MCF 10A (cell line): Measurements from ENCODE around the gene EIF3J. TPM values are rescaled to one million over a fixed set of nuclear protein-coding genes. Genes with fewer than 3 reads are reported as not detected.
A peak's percentile ranks its signal among the peaks of the same experiment; 100 is the strongest.

ENCODE experiments used
- BruUV-seq: library from RNA; stranded (reverse); fragments of 400-500 nt; replicated peaks from 2 replicates; lab custom pipeline; 2021; lab: Mats Ljungman, UMichigan
- CTCF ChIA-PET: fragments of 300-600 bp; sonication (Branson Sonifier 250); formaldehyde crosslinking; extraction: SDS; loops from one replicate; lab custom pipeline; 2021; ENCODE audit warnings: antibody characterized with exemption, inconsistent platforms; lab: Yijun Ruan, JAX
- POLR2A ChIA-PET: fragments of 300-600, 350-650 bp; sonication (Branson Sonifier 250); formaldehyde crosslinking; extraction: SDS; loops from one replicate; lab custom pipeline; 2020; ENCODE audit warnings: antibody characterized with exemption, inconsistent platforms; lab: Yijun Ruan, JAX
- DNase-seq: peaks from one replicate; pipeline ENCODE4 v3.0.0-alpha.2; 2018; ENCODE audit not compliant: unreplicated experiment
- H3K27ac Mint-ChIP-seq: one replicate; pipeline ENCODE4 v1.8.0; 2022; ENCODE audit warnings: mild to moderate bottlenecking, low read depth, mixed read lengths; ENCODE audit not compliant: unreplicated experiment
- H3K27me3 Mint-ChIP-seq: one replicate; pipeline ENCODE4 v1.8.0; 2022; ENCODE audit warnings: mixed read lengths; ENCODE audit not compliant: insufficient read depth, unreplicated experiment
- H3K36me3 Mint-ChIP-seq: one replicate; pipeline ENCODE4 v1.8.0; 2022; ENCODE audit warnings: mild to moderate bottlenecking, moderate library complexity, mixed read lengths; ENCODE audit not compliant: insufficient read depth, unreplicated experiment
- H3K4me1 Mint-ChIP-seq: one replicate; pipeline ENCODE4 v1.8.0; 2022; ENCODE audit warnings: mixed read lengths; ENCODE audit not compliant: insufficient read depth, unreplicated experiment
- H3K4me3 Mint-ChIP-seq: one replicate; pipeline ENCODE4 v1.8.0; 2022; ENCODE audit warnings: mild to moderate bottlenecking, moderate library complexity, mixed read lengths; ENCODE audit not compliant: unreplicated experiment
- H3K9me3 Mint-ChIP-seq: one replicate; pipeline ENCODE4 v1.8.0; 2022; ENCODE audit warnings: mixed read lengths; ENCODE audit not compliant: unreplicated experiment
- intact Hi-C: fragments of 100-400 bp; cut with micrococcal nuclease; formaldehyde crosslinking; loops from 2 replicates; pipeline ENCODE4 v1.14.1; 2022
- total RNA-seq: library from RNA; stranded (reverse); gene quantifications from 2 replicates; pipeline ENCODE4 v1.2.3, GENCODE V29; 2022
- TF ChIP-seq, protein P1 (sequence below): fragments of 200-600 bp; IDR thresholded peaks from one replicate; pipeline ENCODE4 v1.8.0; 2022; ENCODE audit warnings: antibody characterized with exemption, mild to moderate bottlenecking; ENCODE audit not compliant: unreplicated experiment

The EIF3J gene
- total RNA-seq, 1 experiment from 2014 or later = 213 TPM

DNA sequence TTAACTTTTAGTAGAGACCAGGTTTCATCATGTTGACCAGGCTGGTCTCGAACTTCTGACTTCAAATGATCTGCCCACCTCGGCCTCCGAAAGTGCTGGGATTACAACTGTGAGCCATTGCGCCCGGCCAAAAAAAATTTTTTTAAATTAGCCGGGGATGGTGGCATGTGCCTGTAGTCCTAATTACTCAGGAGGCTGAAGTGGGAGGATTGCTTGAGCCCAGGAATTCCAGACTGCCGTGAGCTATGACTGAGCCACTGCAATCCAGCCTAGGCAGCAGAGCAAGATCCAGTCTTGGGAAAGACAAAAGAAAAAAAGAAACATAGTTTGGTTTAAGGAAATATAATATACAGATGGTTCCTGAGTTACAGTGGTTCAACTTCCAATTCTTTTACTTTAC, 44.9 kb upstream of the EIF3J start:
- Mint-ChIP-seq H3K36me3 (peaks cover 74% of the 10 kb centered on the region), H3K9me3 (no peaks in the 10 kb centered on the region), H3K4me1 (peaks cover 27% of the 10 kb centered on the region), H3K27me3 (no peaks in the 10 kb centered on the region), H3K4me3 (no peak overlapping the region), H3K27ac (no peak overlapping the region)
- ChIA-PET CTCF (interaction anchor here (0.8 to 1.1 kb wide), 3 partner anchors 9 to 201 kb away, joined by 3 to 5 read pairs (median 3); no protein-coding TSS in a partner anchor), POLR2A (interaction anchor here (0.6 to 1.6 kb wide), 5 partner anchors 12 to 204 kb away, joined by 3 to 4 read pairs (median 3); partner anchors contain the start of gene GOLM2)
- TF ChIP-seq, protein P1, sequence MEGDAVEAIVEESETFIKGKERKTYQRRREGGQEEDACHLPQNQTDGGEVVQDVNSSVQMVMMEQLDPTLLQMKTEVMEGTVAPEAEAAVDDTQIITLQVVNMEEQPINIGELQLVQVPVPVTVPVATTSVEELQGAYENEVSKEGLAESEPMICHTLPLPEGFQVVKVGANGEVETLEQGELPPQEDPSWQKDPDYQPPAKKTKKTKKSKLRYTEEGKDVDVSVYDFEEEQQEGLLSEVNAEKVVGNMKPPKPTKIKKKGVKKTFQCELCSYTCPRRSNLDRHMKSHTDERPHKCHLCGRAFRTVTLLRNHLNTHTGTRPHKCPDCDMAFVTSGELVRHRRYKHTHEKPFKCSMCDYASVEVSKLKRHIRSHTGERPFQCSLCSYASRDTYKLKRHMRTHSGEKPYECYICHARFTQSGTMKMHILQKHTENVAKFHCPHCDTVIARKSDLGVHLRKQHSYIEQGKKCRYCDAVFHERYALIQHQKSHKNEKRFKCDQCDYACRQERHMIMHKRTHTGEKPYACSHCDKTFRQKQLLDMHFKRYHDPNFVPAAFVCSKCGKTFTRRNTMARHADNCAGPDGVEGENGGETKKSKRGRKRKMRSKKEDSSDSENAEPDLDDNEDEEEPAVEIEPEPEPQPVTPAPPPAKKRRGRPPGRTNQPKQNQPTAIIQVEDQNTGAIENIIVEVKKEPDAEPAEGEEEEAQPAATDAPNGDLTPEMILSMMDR = no peak
- no TSS peak for BruUV-seq
- intact Hi-C loops = loop anchor here (5.0 kb wide), 1 partner anchor 360 kb away; no protein-coding TSS in a partner anchor
- no peak for DNase-seq

DNA sequence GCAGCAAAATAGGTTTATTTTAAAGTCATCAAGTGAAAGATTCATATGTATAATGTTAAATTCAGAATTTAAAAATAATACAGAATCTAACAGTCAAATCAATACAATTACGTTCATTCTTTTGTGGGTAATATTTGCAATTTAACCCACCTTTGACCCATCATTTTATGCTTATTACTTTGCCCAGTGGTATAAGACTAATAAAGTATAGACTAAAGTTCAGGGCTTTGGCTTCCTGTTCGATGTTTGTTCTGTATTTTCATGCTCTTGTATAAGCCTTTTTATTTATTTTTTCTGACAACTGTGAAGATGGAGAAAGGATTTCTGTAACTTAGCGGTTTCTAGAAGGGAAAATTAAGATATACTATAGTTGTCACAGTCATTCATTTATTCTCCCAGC, 44.3 kb upstream of the EIF3J start:
- TF ChIP-seq, protein P1 = no peak
- no peak for DNase-seq
- H3K4me1 Mint-ChIP-seq = peaks cover 22% of the 10 kb centered on the region
- no peak overlapping the region for H3K27ac Mint-ChIP-seq
- intact Hi-C loops = loop anchor here (5.0 kb wide), 1 partner anchor 360 kb away; no protein-coding TSS in a partner anchor
- no peak overlapping the region for H3K4me3 Mint-ChIP-seq
- peaks cover 68% of the 10 kb centered on the region for H3K36me3 Mint-ChIP-seq
- ChIA-PET CTCF (interaction anchor here (1.1 kb wide), 1 partner anchor 26 kb away, joined by 3 read pairs; no protein-coding TSS in a partner anchor), POLR2A (interaction anchor here (0.8 to 1.2 kb wide), 2 partner anchors 11 to 204 kb away, joined by 3 to 4 read pairs; partner anchors contain the start of gene GOLM2)
- H3K9me3 Mint-ChIP-seq = no peaks in the 10 kb centered on the region
- BruUV-seq = TSS peak; percentile 12
- H3K27me3 Mint-ChIP-seq = no peaks in the 10 kb centered on the region

DNA sequence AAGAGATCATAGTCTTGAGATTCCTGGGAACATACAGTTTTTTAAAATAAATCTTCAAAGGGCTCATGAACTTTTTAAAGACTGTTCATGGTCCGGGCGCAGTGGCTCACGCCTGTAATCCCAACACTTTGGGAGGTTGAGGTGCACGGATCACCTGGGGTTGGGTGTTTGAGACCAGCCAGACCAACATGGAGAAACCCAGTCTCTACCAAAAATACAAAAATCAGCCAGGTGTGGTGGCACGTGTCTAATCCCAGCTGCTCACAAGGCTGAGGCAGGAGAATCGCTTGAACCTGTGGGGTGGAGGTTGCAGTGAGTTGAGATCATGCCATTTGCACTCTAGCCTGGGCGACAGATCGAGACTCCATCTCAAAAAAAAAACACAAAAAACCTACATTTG, 41.4 kb upstream of the EIF3J start:
- no peaks in the 10 kb centered on the region for H3K9me3 Mint-ChIP-seq
- TF ChIP-seq, protein P1 = no peak
- no peak overlapping the region for H3K27ac Mint-ChIP-seq
- H3K27me3 Mint-ChIP-seq = no peaks in the 10 kb centered on the region
- ChIA-PET CTCF (interaction anchor here (0.6 kb wide), 1 partner anchor 277 kb away, joined by 4 read pairs; no protein-coding TSS in a partner anchor), POLR2A (no interaction called here)
- intact Hi-C loops = no loop called here
- H3K4me1 Mint-ChIP-seq = no peaks in the 10 kb centered on the region
- DNase-seq = no peak
- no TSS peak for BruUV-seq
- H3K4me3 Mint-ChIP-seq = no peak overlapping the region
- peaks cover 67% of the 10 kb centered on the region for H3K36me3 Mint-ChIP-seq

DNA sequence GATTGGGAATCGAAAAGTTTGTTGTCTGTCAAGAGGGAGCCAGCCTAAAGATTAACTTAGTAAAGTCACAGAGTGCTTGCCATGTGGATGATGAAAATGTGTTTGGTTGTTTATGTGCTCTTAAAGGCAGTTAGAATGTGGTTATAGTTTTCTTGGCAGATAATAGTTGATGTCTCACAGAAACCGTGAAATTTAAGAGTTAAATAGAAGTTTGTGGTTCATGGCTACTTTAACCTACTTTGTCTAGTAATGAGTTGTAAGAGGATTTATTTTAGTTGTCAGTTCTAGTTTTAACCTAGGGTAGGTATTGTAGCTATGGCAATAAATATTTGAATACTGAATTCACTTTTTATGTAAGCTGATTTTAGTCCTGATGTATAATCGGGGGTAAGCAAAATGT, 36.4 kb upstream of the EIF3J start:
- Mint-ChIP-seq H3K27me3 (no peaks in the 10 kb centered on the region), H3K4me3 (no peak overlapping the region), H3K36me3 (peaks cover 62% of the 10 kb centered on the region), H3K4me1 (no peaks in the 10 kb centered on the region), H3K9me3 (no peaks in the 10 kb centered on the region), H3K27ac (peak overlapping the region; percentile 19)
- BruUV-seq = no TSS peak
- DNase-seq = no peak
- intact Hi-C loops = loop anchor here (5.0 kb wide), 2 partner anchors 213 to 598 kb away; partner anchors contain the start of gene GOLM2
- ChIA-PET CTCF (interaction anchor here (0.6 to 1.8 kb wide), 11 partner anchors 9 to 596 kb away, joined by 3 to 11 read pairs (median 4); no protein-coding TSS in a partner anchor), POLR2A (interaction anchor here (0.9 to 1.8 kb wide), 4 partner anchors 10 to 212 kb away, joined by 6 to 25 read pairs (median 12); partner anchors contain the start of genes CTDSPL2 and GOLM2)
- TF ChIP-seq, protein P1 = no peak
